Stomach (tissue), 4 donors: ENCODE measurements around the gene SLC4A2.

ENCODE experiments used
- EP300 ChIP-seq: sonication (generic); formaldehyde crosslinking; IDR thresholded peaks from one replicate; pipeline ENCODE4 v1.6.1; 2017; ENCODE audit warnings: antibody characterized with exemption
- POLR2A ChIP-seq, 4 donors: fragments of 450-650 bp; IDR thresholded peaks; one replicate each; pipeline ENCODE4 v1.6.1; 2016; ENCODE audit warnings: antibody characterized with exemption in 4 of 4, control low read depth in 2 of 4, mild to moderate bottlenecking in 1 of 4, moderate library complexity in 1 of 4
- TF ChIP-seq, protein P1 (sequence below), 7 experiments: fragments of 450-650 bp in 4 of 7; fragments of 200-600 bp in 3 of 7; sonication (generic) in 3 of 7; IDR thresholded peaks; one replicate each; pipeline ENCODE4 v1.5.1; 2016 to 2019; ENCODE audit warnings: antibody characterized with exemption in 7 of 7, control low read depth in 2 of 7, mild to moderate bottlenecking in 1 of 7

DNA sequence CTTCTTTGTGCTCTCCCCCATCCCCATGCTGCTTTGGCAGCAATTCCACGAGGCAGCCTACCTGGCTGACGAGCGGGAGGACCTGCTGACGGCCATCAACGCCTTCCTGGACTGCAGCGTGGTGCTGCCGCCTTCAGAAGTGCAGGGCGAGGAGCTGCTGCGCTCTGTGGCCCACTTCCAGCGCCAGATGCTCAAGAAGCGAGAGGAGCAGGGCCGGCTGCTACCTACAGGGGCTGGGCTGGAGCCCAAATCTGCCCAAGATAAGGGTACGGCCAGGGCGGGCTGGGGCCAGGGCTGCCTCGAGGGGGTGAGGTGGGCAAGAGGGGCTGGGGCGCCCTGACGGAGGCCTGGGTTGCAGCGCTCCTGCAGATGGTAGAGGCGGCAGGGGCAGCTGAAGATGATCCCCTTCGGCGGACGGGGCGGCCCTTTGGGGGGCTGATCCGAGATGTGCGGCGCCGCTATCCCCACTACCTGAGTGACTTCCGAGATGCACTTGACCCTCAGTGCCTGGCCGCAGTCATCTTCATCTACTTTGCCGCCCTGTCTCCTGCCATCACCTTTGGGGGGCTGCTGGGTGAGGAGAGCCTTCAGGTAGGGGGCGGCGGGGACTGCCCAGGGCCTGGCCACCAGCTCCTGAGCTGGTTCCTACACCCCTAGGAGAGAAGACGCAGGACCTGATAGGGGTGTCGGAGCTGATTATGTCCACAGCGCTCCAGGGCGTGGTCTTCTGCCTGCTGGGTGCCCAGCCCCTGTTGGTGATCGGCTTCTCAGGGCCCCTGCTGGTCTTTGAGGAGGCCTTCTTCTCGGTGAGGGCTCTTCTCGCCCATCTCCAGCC is 11.9 kb downstream of the SLC4A2 start:
- TF ChIP-seq, protein P1, sequence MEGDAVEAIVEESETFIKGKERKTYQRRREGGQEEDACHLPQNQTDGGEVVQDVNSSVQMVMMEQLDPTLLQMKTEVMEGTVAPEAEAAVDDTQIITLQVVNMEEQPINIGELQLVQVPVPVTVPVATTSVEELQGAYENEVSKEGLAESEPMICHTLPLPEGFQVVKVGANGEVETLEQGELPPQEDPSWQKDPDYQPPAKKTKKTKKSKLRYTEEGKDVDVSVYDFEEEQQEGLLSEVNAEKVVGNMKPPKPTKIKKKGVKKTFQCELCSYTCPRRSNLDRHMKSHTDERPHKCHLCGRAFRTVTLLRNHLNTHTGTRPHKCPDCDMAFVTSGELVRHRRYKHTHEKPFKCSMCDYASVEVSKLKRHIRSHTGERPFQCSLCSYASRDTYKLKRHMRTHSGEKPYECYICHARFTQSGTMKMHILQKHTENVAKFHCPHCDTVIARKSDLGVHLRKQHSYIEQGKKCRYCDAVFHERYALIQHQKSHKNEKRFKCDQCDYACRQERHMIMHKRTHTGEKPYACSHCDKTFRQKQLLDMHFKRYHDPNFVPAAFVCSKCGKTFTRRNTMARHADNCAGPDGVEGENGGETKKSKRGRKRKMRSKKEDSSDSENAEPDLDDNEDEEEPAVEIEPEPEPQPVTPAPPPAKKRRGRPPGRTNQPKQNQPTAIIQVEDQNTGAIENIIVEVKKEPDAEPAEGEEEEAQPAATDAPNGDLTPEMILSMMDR (IDR thresholded peaks at IDR 0.05) = no peak
- TF ChIP-seq EP300 (no peak), POLR2A (IDR thresholded peaks at IDR 0.05) (no peak)
